Ishikawa (cell line): Measurements from ENCODE around the gene TELO2.

ENCODE experiments used
- CEBPB ChIP-seq: IDR thresholded peaks from 2 replicates; pipeline ENCODE4 v1.6.1; 2012
- CREB1 ChIP-seq: IDR thresholded peaks from 2 replicates; pipeline ENCODE4 v1.6.1; 2012; ENCODE audit warnings: low read depth
- EGR1 ChIP-seq: IDR thresholded peaks from 2 replicates; pipeline ENCODE4 v1.6.1; 2012
- EP300 ChIP-seq: IDR thresholded peaks from 2 replicates; pipeline ENCODE4 v1.6.1; 2012; ENCODE audit warnings: borderline replicate concordance
- FOXM1 ChIP-seq: IDR thresholded peaks from 2 replicates; pipeline ENCODE4 v1.6.1; 2012; ENCODE audit warnings: low read depth, borderline replicate concordance
- MAX ChIP-seq: IDR thresholded peaks from 2 replicates; pipeline ENCODE4 v1.6.1; 2012
- NFIC ChIP-seq: IDR thresholded peaks from 2 replicates; pipeline ENCODE4 v1.6.1; 2012
- RAD21 ChIP-seq: IDR thresholded peaks from 2 replicates; pipeline ENCODE4 v1.6.1; 2012; ENCODE audit warnings: low read depth
- REST ChIP-seq: IDR thresholded peaks from 2 replicates; pipeline ENCODE4 v1.6.1; 2012; ENCODE audit warnings: low read depth, mild to moderate bottlenecking
- TAF1 ChIP-seq: IDR thresholded peaks from 2 replicates; pipeline ENCODE4 v1.6.1; 2012; ENCODE audit warnings: low read depth, mild to moderate bottlenecking
- TCF12 ChIP-seq: IDR thresholded peaks from 2 replicates; pipeline ENCODE4 v1.6.1; 2012; ENCODE audit warnings: low read depth
- TEAD4 ChIP-seq: IDR thresholded peaks from 2 replicates; pipeline ENCODE4 v1.6.1; 2012
- USF1 ChIP-seq: IDR thresholded peaks from 2 replicates; pipeline ENCODE4 v1.6.1; 2012
- YY1 ChIP-seq: IDR thresholded peaks from 2 replicates; pipeline ENCODE4 v1.6.1; 2012; ENCODE audit warnings: low read depth
- ZBTB7A ChIP-seq: IDR thresholded peaks from 2 replicates; pipeline ENCODE4 v1.6.1; 2012; ENCODE audit warnings: low read depth

Gene TELO2

GRCh38 chr16:1444730-1445517, 48.2 kb upstream of the TELO2 start:
- TF ChIP-seq USF1: no peak
- TF ChIP-seq MAX: no peak
- TF ChIP-seq RAD21: no peak
- TF ChIP-seq ZBTB7A: no peak
- no peak for TF ChIP-seq EP300
- TF ChIP-seq REST: no peak
- no peak for TF ChIP-seq TEAD4
- TF ChIP-seq TCF12: no peak
- no peak for TF ChIP-seq FOXM1
- no peak for TF ChIP-seq YY1
- no peak for TF ChIP-seq CREB1

- no peak for TF ChIP-seq RAD21
- TF ChIP-seq MAX: no peak
- TF ChIP-seq NFIC: no peak
- TF ChIP-seq CREB1: no peak
- no peak for TF ChIP-seq USF1
- TF ChIP-seq EGR1: no peak
- TF ChIP-seq EP300: no peak
- no peak for TF ChIP-seq REST
- TF ChIP-seq TAF1: no peak
- TF ChIP-seq ZBTB7A: no peak
- no peak for TF ChIP-seq FOXM1
- no peak for TF ChIP-seq TCF12
- TF ChIP-seq CEBPB: no peak
- TF ChIP-seq YY1: no peak
- TF ChIP-seq TEAD4: no peak
Observed at GRCh38 chr16:1445518-1446203, 47.5 kb upstream of the TELO2 start.

- TF ChIP-seq REST (no peak), NFIC (no peak), EGR1 (no peak), ZBTB7A (no peak), TAF1 (no peak), CEBPB (no peak), TEAD4 (no peak), MAX (no peak), FOXM1 (no peak), RAD21 (no peak)
Observed at GRCh38 chr16:1446296-1447080, 46.7 kb upstream of the TELO2 start.
